CD4-positive, alpha-beta T cell treated with Interleukin-4 for 4 hours (primary cell): ENCODE results near the gene MAGEB1.

Experiments used
- DNase-seq: peaks from one replicate; pipeline ENCODE4 v3.0.0-alpha.2; 2020

Gene MAGEB1

GRCh38 chrX:30246769-30247489 lies at the start of gene MAGEB1:
TSS of gene MAGEB1 (plus strand) at chrX:30247146. CDS start at chrX:30250494, 3,348 bp downstream.
- no peak for DNase-seq

GRCh38 chrX:30212172-30212571 lies 34.8 kb upstream of the MAGEB1 start:
- no peak for DNase-seq

GRCh38 chrX:30215357-30215843 lies 31.5 kb upstream of the MAGEB1 start, which contains the start of gene MAGEB2:
TSS of gene MAGEB2 (plus strand) at chrX:30215563. CDS start at chrX:30218581, 3,018 bp downstream.
- DNase-seq, result no peak

- DNase-seq, result no peak
Measured at GRCh38 chrX:30217465-30217864, 29.5 kb upstream of the MAGEB1 start.

- DNase-seq, result no peak
Measured at GRCh38 chrX:30219372-30219771, 27.6 kb upstream of the MAGEB1 start.

- DNase-seq, result no peak
Measured at GRCh38 chrX:30220661-30221060, 26.3 kb upstream of the MAGEB1 start.

GRCh38 chrX:30224536-30224935 lies 22.4 kb upstream of the MAGEB1 start:
- DNase-seq, result no peak

- no peak for DNase-seq
Measured at GRCh38 chrX:30228526-30228925, 18.4 kb upstream of the MAGEB1 start.

- DNase-seq, result no peak
Measured at GRCh38 chrX:30230395-30230794, 16.6 kb upstream of the MAGEB1 start, which contains the start of gene MAGEB3. TSS of gene MAGEB3 (plus strand) at chrX:30230657. CDS start at chrX:30235925, 5,268 bp downstream.

GRCh38 chrX:30241724-30242415 lies 5.1 kb upstream of the MAGEB1 start, which contains the start of gene MAGEB4:
TSS of gene MAGEB4 (plus strand) at chrX:30242000. CDS start at chrX:30242136, 136 bp downstream.
- no peak for DNase-seq

GRCh38 chrX:30248854-30249253 lies 1.9 kb downstream of the MAGEB1 start:
- DNase-seq, result no peak

- no peak for DNase-seq
Measured at GRCh38 chrX:30253257-30253656, 6.3 kb downstream of the MAGEB1 start.

- no peak for DNase-seq
Measured at GRCh38 chrX:30259927-30260326, 13.0 kb downstream of the MAGEB1 start.

GRCh38 chrX:30261012-30261411 lies 14.1 kb downstream of the MAGEB1 start:
- DNase-seq, result no peak

- DNase-seq, result no peak
Measured at GRCh38 chrX:30262763-30263162, 15.8 kb downstream of the MAGEB1 start.

GRCh38 chrX:30270639-30271038 lies 23.7 kb downstream of the MAGEB1 start:
- no peak for DNase-seq

- DNase-seq, result no peak
Measured at GRCh38 chrX:30275498-30275897, 28.6 kb downstream of the MAGEB1 start.

- DNase-seq, result no peak
Measured at GRCh38 chrX:30278365-30278764, 31.4 kb downstream of the MAGEB1 start.

- DNase-seq, result no peak
Measured at GRCh38 chrX:30280428-30280827, 33.5 kb downstream of the MAGEB1 start.

- no peak for DNase-seq
Measured at GRCh38 chrX:30282527-30282926, 35.6 kb downstream of the MAGEB1 start.

- DNase-seq, result no peak
Measured at GRCh38 chrX:30283456-30284200, 36.7 kb downstream of the MAGEB1 start.

- no peak for DNase-seq
Measured at GRCh38 chrX:30296408-30297254, 49.7 kb downstream of the MAGEB1 start.
